ENCODE data around the gene IPO13.

The IPO13 gene

GRCh38 chr1:43990271-43991199 is 43.8 kb downstream of the IPO13 start:
- DNase-seq = no peak

GRCh38 chr1:43991200-43991475 is 44.4 kb downstream of the IPO13 start:
- no peak for DNase-seq

- DNase-seq = peak; percentile 69 to 71
Measured at GRCh38 chr1:43991476-43992231, 44.9 kb downstream of the IPO13 start, which contains the start of gene CCDC24. Gene CCDC24, plus strand, starts transcription at chr1:43991599. Its CDS starts 280 bp downstream, at chr1:43991879.

- no peak for DNase-seq
Measured at GRCh38 chr1:43992232-43992995, 45.7 kb downstream of the IPO13 start.

- no peak for DNase-seq
Measured at GRCh38 chr1:43993206-43993914, 46.6 kb downstream of the IPO13 start.

GRCh38 chr1:43994071-43994470 is 47.3 kb downstream of the IPO13 start:
- no peak for DNase-seq

- DNase-seq = no peak
Measured at GRCh38 chr1:43994794-43995790, 48.3 kb downstream of the IPO13 start.

- no peak for DNase-seq
Measured at GRCh38 chr1:43995984-43996732, 49.4 kb downstream of the IPO13 start.

GRCh38 chr1:43996733-43997115 is 50.0 kb downstream of the IPO13 start:
- DNase-seq = no peak

GRCh38 chr1:43997295-43997999 is 50.7 kb downstream of the IPO13 start:
- no peak for DNase-seq

GRCh38 chr1:43998000-43998378 is 51.2 kb downstream of the IPO13 start:
- no peak for DNase-seq

- DNase-seq = no peak
Measured at GRCh38 chr1:43999455-43999854, 52.7 kb downstream of the IPO13 start.

GRCh38 chr1:44000122-44000665 is 53.4 kb downstream of the IPO13 start:
- no peak for DNase-seq

- no peak for DNase-seq
Measured at GRCh38 chr1:44002165-44002564, 55.4 kb downstream of the IPO13 start.

GRCh38 chr1:44002606-44003157 is 55.9 kb downstream of the IPO13 start:
- no peak for DNase-seq

GRCh38 chr1:44008259-44008658 is 61.5 kb downstream of the IPO13 start:
- no peak for DNase-seq

GRCh38 chr1:44010935-44011471 is 64.3 kb downstream of the IPO13 start:
- no peak for DNase-seq

- DNase-seq = no peak
Measured at GRCh38 chr1:44012404-44012803, 65.7 kb downstream of the IPO13 start.

All from stimulated activated CD4-positive, alpha-beta T cell treated with anti-CD3 and anti-CD28 coated beads, Interleukin-2, amount 100 ng/mL, for 48 hours (primary cell).